Sigmoid colon (tissue), 4 donors: ENCODE data around the gene CACNA1C.

Experiments
- EP300 ChIP-seq, 4 donors: sonication (generic); formaldehyde crosslinking; IDR thresholded peaks; one replicate each; pipeline ENCODE4 v1.6.1; 2017; ENCODE audit warnings: antibody characterized with exemption in 4 of 4
- POLR2A ChIP-seq, 2 donors: fragments of 450-650 bp; IDR thresholded peaks; one replicate each; pipeline ENCODE4 v1.6.1; 2016; ENCODE audit warnings: antibody characterized with exemption in 2 of 2, mild to moderate bottlenecking in 2 of 2, moderate library complexity in 2 of 2
- TF ChIP-seq, protein P1 (sequence below), 4 experiments: fragments of 450-650 bp in 3 of 4; fragments of 200-600 bp in 1 of 4; IDR thresholded peaks; one replicate each; pipeline ENCODE4 v1.5.1; 2016 to 2019; ENCODE audit warnings: antibody characterized with exemption in 4 of 4, mild to moderate bottlenecking in 3 of 4, moderate library complexity in 2 of 4

DNA sequence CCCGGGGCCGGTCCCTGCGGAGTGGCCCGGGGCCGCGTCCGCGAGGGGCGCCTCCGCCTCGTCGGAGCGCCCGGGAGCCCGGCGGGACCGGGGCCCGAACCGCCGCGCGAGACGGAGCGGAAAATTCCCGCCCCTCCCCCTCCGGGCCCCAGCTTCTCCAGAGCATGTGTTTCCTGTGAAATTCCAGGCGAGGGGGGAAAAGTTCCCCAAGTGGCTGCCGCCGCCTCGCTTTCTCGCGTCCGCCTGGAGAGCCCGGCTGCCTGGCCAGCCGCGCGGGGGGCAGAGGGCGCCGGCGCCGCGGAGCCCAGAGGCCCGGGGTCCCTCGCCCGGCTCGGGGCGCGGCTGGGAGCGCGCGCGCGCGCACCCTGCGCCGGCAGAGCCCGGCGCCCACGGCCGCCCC is 904 bp downstream of the CACNA1C start:
- TF ChIP-seq EP300 (IDR thresholded peaks at IDR 0.05), result no peak
- TF ChIP-seq POLR2A (IDR thresholded peaks at IDR 0.05), result no peak
- TF ChIP-seq, protein P1, sequence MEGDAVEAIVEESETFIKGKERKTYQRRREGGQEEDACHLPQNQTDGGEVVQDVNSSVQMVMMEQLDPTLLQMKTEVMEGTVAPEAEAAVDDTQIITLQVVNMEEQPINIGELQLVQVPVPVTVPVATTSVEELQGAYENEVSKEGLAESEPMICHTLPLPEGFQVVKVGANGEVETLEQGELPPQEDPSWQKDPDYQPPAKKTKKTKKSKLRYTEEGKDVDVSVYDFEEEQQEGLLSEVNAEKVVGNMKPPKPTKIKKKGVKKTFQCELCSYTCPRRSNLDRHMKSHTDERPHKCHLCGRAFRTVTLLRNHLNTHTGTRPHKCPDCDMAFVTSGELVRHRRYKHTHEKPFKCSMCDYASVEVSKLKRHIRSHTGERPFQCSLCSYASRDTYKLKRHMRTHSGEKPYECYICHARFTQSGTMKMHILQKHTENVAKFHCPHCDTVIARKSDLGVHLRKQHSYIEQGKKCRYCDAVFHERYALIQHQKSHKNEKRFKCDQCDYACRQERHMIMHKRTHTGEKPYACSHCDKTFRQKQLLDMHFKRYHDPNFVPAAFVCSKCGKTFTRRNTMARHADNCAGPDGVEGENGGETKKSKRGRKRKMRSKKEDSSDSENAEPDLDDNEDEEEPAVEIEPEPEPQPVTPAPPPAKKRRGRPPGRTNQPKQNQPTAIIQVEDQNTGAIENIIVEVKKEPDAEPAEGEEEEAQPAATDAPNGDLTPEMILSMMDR (IDR thresholded peaks at IDR 0.05), result no peak
